GM12872 (cell line): Measurements from ENCODE around the gene CEL.

ENCODE experiments used
- CTCF ChIP-seq: IDR thresholded peaks from 3 replicates; pipeline ENCODE4 v1.5.1; 2011; ENCODE audit warnings: low read depth, mild to moderate bottlenecking, low read length, moderate library complexity; ENCODE audit not compliant: insufficient read depth

CEL gene

GRCh38 chr9:133058550-133059320 lies 3.0 kb upstream of the CEL start:
- TF ChIP-seq CTCF: no peak

- TF ChIP-seq CTCF: no peak
Observed at GRCh38 chr9:133059623-133060022, 2.2 kb upstream of the CEL start.

- no peak for TF ChIP-seq CTCF
Observed at GRCh38 chr9:133060417-133060841, 1.4 kb upstream of the CEL start.

GRCh38 chr9:133063159-133063499 lies 1.3 kb downstream of the CEL start:
- TF ChIP-seq CTCF: no peak

GRCh38 chr9:133063500-133064231 lies 1.9 kb downstream of the CEL start:
- TF ChIP-seq CTCF: no peak

GRCh38 chr9:133064241-133065069 lies 2.7 kb downstream of the CEL start:
- TF ChIP-seq CTCF: no peak

GRCh38 chr9:133065070-133065388 lies 3.2 kb downstream of the CEL start:
- no peak for TF ChIP-seq CTCF
